Astrocyte of the cerebellum (primary cell): ENCODE measurements around the gene CABS1.

Experiments
- DNase-seq: peaks from one replicate; pipeline ENCODE4 v3.0.0-alpha.2; 2011; ENCODE audit warnings: low read depth
- H3K4me3 ChIP-seq: 2 replicates; pipeline ENCODE4 v1.5.1; 2011; ENCODE audit warnings: mild to moderate bottlenecking, low read depth, low read length, moderate library complexity
- in situ Hi-C: cut with HindIII; loops from 2 replicates; pipeline ENCODE4 v1.10.0; 2017; ENCODE audit warnings: low sequenced_read_pairs
- TF ChIP-seq, protein P1 (sequence below): IDR thresholded peaks from 2 replicates; pipeline ENCODE4 v1.5.1; 2012; ENCODE audit warnings: low read length, low read depth, moderate library complexity, mild to moderate bottlenecking; ENCODE audit errors: missing control alignments

The CABS1 gene

DNA sequence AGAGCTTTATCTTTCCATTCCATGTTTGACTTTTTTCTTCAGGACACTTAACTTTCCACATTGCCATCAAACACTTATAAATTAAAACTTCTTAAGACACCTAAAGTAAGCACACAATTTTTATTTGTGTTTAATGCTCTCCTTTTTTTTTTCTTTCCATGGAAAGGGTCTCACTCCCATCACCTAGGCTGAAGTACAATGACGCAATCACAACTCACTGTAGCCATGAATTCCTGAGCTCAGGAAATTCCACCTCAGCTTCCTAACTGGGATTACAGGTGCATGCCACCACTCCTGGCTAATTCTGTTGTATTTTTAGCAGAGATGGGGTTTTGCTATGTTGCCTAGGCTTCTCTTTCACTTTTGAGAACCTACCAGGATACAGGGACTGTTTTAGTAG lies 33.0 kb downstream of the CABS1 start:
- H3K4me3 ChIP-seq: no peak overlapping the region
- in situ Hi-C loops: no loop called here
- TF ChIP-seq, protein P1, sequence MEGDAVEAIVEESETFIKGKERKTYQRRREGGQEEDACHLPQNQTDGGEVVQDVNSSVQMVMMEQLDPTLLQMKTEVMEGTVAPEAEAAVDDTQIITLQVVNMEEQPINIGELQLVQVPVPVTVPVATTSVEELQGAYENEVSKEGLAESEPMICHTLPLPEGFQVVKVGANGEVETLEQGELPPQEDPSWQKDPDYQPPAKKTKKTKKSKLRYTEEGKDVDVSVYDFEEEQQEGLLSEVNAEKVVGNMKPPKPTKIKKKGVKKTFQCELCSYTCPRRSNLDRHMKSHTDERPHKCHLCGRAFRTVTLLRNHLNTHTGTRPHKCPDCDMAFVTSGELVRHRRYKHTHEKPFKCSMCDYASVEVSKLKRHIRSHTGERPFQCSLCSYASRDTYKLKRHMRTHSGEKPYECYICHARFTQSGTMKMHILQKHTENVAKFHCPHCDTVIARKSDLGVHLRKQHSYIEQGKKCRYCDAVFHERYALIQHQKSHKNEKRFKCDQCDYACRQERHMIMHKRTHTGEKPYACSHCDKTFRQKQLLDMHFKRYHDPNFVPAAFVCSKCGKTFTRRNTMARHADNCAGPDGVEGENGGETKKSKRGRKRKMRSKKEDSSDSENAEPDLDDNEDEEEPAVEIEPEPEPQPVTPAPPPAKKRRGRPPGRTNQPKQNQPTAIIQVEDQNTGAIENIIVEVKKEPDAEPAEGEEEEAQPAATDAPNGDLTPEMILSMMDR: no peak
- DNase-seq: no peak

DNA sequence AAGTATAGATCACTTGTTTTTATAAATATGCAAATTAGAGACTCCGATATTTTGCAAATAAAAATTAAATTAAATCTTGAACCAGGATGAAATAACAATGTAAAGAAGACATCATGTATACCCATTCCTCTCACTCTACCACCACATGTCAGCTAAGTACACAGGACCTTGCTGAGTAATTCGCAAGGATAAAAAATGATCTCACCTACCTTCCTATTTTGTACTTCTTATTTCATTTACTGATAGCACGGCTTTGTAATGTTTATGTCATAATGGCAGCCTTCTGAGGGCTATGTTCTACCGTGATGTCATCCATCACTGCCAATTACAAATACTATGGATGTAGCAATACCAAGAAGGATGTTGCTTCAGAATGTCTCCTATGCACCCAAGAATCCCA lies 37.2 kb downstream of the CABS1 start:
- no peak for DNase-seq
- in situ Hi-C loops: no loop called here
- H3K4me3 ChIP-seq: no peak overlapping the region
- TF ChIP-seq, protein P1: no peak

DNA sequence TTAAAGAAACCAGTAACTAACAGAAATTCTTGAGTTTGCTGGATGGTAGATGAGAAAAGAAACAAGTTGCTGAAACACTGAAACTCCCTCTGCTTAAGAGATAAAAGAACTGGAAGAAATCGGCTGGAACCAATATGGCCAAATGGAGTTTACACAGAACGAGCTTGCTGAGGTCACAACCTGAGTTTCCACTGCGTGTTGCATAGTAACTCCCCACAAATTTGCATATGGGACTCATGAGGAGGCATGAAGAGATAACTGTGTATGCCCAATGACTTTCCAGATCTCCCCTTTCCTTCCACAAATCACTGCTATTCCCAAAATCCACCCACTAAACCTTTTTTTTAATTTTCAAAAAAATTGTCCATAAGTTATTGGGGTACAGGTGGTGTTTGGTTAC lies 38.0 kb downstream of the CABS1 start:
- DNase-seq: no peak

DNA sequence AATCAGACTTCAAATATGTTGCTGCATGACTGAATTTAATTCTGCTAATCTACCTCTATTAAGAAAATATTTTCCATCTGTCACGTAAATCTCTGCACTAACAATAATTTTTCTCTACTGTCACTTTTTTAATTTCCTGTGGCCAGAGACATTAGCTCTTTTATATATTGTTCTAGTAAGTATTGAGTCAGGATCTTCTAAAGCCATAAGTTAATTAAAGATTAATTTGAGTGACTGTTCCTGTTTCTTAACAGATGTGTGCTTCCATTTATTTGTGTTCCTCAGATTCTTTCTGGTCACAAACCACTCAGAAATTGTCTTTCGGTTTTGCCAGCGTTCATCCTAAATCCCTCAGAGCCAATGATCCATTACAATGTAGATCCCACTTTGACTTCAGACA lies 45.8 kb downstream of the CABS1 start:
- in situ Hi-C loops: no loop called here
- DNase-seq: no peak
- H3K4me3 ChIP-seq: no peak overlapping the region
- TF ChIP-seq, protein P1: no peak

More for the DNA sequence above, 38.0 kb downstream of the CABS1 start:
- in situ Hi-C loops: no loop called here
- H3K4me3 ChIP-seq: no peak overlapping the region
- TF ChIP-seq, protein P1: no peak

DNA sequence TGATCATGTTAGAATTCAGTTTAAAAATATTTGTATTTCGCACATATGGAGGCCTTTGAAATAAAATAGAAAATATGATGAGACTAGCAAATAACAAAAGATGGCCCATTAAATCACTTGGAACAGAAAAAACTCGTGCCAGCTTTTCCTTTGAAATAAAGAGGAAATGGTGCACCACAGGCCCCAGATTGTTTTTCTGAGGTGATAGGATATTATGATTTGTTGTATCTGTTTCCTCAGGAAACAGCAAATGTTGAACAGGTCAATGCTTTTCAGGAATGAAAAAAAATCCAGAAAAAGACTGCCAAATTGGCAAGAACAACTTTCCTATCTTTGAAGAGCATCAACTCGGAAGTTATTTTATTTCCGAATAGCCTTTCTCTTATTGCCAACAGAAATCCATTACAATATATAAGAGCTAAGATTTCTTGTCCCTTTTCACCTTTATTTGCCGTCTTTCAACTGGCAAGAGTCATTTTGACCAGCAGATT lies 48.0 kb downstream of the CABS1 start, which contains the start of gene SMR3B:
SMR3B (plus strand) TSS at position 441 of the 491 bp plus-strand sequence. CDS start 1,380 bp downstream, outside the sequence.
- TF ChIP-seq, protein P1: no peak
- no peak within 1 kb of the TSS for H3K4me3 ChIP-seq
- in situ Hi-C loops: no loop called here
- DNase-seq: no peak
